Daoy (cell line): ENCODE measurements around the gene CTSO. TPM values are rescaled to one million over a fixed set of nuclear protein-coding genes. Genes with fewer than 3 reads are reported as not detected.

Source experiments
- total RNA-seq: library from RNA; depleted of rRNA; stranded (reverse); fragments of >200 nt; shearing (Covaris generic); gene quantifications from 2 replicates; pipeline ENCODE4 v1.2.3, GENCODE V29; 2014; rRNA removed

CTSO gene
- total RNA-seq, 1 experiment from 2014 or later: 1.3 TPM

Other genes with a start within 250 kb of the CTSO start
- 2.6 and 3.1 TPM in 2 replicates for gene GUCY1B1, start 194.8 kb downstream of the CTSO start, total RNA-seq
- gene ASIC5, start 87.6 kb downstream of the CTSO start, total RNA-seq: not detected in 2 replicates
- 0.80 and 2.4 TPM in 2 replicates for gene TDO2, start 50.2 kb downstream of the CTSO start, total RNA-seq